Hepatocyte (in vitro differentiated cells): ENCODE results near the gene PGC.

Experiments used
- CTCF ChIP-seq: fragments of 200-600 bp; sonication (generic); IDR thresholded peaks from 2 replicates; pipeline ENCODE4 v1.5.1; 2016; ENCODE audit warnings: antibody characterized with exemption, mild to moderate bottlenecking; ENCODE audit not compliant: poor library complexity
- EZH2 ChIP-seq: fragments of 200-600 bp; sonication (generic); IDR thresholded peaks from 2 replicates; pipeline ENCODE4 v1.6.1; 2016; ENCODE audit warnings: antibody characterized with exemption, mild to moderate bottlenecking, borderline replicate concordance
- EZH2phosphoT487 ChIP-seq: fragments of 200-600 bp; sonication (generic); IDR thresholded peaks from one replicate; pipeline ENCODE4 v1.6.1; 2018; ENCODE audit warnings: antibody characterized with exemption, mild to moderate bottlenecking, low read depth, moderate library complexity; ENCODE audit not compliant: unreplicated experiment, severe bottlenecking

- TF ChIP-seq CTCF (no peak), EZH2 (no peak), EZH2phosphoT487 (no peak)
These were observed 51.4 kb downstream of the PGC start for GRCh38 chr6:41695825-41696224.
